HL-60/S4 treated with phorbol 12-myristate 13-acetate at 8.2 ng/mL for 4 days and 3 days (cell line): ENCODE measurements around the gene GAS2.

Experiments
- in situ Hi-C: fragments of 300-500 bp; cut with MboI; formaldehyde crosslinking; loops from 2 replicates; pipeline ENCODE4 v1.15.0; 2022; ENCODE audit warnings: low sequenced_read_pairs

Gene GAS2

GRCh38 chr11:22725079-22725478 lies 58.7 kb downstream of the GAS2 start:
- in situ Hi-C loops, result no loop called here

GRCh38 chr11:22728600-22729389 lies 62.4 kb downstream of the GAS2 start:
- in situ Hi-C loops, result no loop called here

GRCh38 chr11:22730319-22730718 lies 63.9 kb downstream of the GAS2 start:
- in situ Hi-C loops, result no loop called here

DNA sequence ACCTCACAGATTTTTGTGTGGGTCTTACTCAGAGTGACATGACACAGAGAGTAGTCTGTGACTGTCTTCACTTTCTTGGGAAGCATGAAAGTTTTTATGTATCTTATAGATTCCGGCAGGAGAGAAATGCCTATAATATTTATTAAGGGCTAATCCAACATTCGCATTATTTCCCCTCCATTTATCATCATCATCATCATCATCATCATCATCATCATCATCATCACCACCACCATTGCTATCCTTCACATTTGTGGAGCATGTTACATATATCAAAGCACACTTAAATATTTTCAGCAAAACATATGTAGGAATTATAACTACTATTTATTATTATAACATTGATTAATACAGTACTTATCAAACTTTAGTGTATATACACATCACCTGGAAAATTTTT lies 66.2 kb downstream of the GAS2 start:
- in situ Hi-C loops, result no loop called here

- in situ Hi-C loops, result no loop called here
These were observed 67.3 kb downstream of the GAS2 start for GRCh38 chr11:22733475-22734248.

GRCh38 chr11:22734628-22735345 lies 68.4 kb downstream of the GAS2 start:
- in situ Hi-C loops, result no loop called here

GRCh38 chr11:22742157-22742613 lies 75.8 kb downstream of the GAS2 start:
- in situ Hi-C loops, result no loop called here

GRCh38 chr11:22749536-22749935 lies 83.1 kb downstream of the GAS2 start:
- in situ Hi-C loops, result no loop called here

DNA sequence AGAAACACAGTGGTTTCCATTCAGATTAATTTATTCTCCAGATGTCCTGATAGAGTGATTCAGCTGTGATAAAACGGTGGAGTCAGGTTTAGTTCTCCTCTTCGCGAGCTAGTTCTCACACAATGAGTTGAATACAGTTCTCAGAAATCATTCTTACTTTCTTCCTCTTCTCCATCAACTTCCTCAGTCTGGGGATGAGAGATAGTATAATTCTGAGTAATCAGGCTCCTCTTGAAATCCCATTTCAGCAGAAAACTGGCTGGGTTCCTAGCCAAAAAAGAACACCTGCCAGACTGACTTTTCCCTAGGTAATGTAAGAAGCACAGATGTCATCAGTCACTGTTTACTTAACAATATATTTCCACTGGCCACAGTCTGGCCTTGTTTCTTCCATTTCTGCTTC lies 86.5 kb downstream of the GAS2 start:
- in situ Hi-C loops, result no loop called here

DNA sequence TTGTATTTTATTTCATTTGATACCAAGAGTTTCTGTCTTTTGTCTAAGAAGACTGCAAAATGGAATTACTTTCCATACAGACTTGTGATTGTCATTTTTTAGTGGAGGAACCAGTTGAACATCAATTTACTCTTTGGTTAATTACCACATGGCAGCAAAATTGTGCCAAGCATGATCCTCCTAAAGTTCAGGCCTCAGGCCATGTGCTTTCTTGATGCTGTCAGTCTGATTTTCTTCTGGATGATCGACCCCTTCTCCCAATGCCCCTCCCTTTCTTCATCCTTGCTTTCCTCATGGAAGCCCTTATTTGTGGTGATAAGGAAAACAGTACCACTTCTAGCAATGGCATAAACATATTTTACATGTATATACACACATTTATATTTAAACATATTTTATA lies 87.0 kb downstream of the GAS2 start:
- in situ Hi-C loops, result no loop called here

DNA sequence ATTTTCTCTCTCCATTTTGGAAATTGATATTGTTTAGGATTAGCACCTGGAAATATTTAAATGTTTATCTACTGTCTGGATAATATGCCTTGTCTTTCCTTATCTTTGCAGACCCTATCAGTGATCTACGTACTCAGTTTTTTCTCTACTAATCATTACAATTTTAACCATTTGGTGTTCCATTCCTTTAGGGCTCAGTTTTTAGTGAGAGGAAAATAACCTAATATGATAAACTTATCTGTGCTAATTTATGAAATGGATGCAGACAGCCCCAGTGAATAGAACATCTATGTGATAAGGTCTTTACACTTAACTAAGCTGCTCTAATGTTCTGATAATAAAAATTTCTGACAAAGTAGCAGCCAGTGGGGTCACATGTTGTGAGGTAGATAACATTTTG lies 94.7 kb downstream of the GAS2 start:
- in situ Hi-C loops, result no loop called here

DNA sequence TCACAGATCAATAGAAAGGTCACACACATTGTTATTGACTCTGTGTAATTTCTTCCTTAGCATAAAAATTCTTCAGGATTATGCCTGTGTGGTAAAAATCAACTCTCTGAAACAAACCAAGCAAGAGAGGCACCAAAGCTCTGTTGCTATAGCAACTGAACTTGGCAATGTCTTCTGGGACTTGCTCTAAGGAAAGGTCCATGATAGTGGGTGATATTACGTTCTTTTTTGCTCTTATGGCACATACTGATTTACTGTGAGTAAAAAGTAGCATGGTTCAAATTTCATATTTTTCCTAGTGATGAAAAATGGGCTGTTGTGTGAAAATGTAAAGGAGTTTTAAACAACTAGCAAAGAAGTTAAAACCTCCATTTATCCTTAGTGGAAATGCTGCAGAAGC lies 96.8 kb downstream of the GAS2 start:
- in situ Hi-C loops, result no loop called here

DNA sequence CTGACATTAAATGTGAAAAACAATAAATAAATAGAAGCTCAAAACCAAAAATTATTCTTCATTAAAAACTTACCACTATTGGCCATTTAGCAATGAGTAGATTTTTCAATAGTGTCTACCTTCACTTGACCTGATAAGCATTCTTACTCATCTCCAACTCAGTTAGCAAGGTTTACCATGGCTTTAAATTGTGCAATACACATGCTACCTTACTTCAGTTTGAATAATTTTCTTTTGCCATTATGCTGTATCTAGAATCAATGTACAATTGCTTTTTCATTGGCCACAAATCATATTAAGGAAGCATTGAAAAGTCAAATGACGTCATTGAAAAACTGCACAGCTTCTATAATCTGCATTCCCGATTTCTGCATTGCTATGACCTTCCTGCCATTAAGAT lies 98.3 kb downstream of the GAS2 start:
- in situ Hi-C loops, result no loop called here

DNA sequence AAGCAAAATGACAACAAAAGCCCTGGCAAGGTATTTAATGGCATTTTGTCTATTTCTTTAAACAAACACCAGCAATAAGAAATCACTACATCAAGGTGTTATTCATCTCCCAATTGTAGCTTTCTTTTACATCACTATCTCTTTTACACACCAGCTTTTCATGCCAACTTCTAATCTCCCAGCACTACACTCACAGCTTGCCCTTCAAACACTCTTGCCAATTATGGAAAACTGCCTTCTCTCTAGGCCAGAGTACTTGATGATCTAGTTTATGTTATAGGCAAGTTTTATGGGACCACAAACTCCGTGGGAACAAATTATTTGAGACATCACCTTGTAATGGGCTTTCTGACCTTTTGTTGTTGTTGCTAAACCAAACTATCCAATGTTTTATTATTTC lies 101.9 kb downstream of the GAS2 start:
- in situ Hi-C loops, result no loop called here

GRCh38 chr11:22769081-22769480 lies 102.7 kb downstream of the GAS2 start:
- in situ Hi-C loops, result no loop called here

- in situ Hi-C loops, result no loop called here
These were observed 108.3 kb downstream of the GAS2 start for GRCh38 chr11:22774716-22775115.

GRCh38 chr11:22775248-22775647 lies 108.8 kb downstream of the GAS2 start:
- in situ Hi-C loops, result no loop called here

GRCh38 chr11:22778642-22779041 lies 112.2 kb downstream of the GAS2 start:
- in situ Hi-C loops, result no loop called here

DNA sequence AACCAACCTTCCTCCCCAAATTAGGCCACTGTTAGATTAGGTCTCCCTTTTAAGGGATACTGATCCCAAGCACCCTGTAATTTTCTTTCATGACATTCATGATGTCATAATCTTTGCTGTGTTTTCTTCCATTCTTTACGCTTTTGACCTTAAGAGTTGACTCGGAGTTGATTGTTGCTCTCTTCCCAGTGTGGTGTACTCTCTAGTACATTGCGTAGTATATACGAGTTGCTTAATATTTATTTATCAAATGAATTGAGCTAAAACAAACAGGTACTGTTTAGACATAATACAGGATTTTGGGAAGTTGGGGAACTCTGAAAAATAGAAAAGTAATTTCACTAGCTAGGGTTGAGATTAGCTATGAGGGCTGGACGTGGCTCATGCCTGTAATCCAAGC lies 113.4 kb downstream of the GAS2 start:
- in situ Hi-C loops, result no loop called here

GRCh38 chr11:22780952-22781593 lies 114.7 kb downstream of the GAS2 start:
- in situ Hi-C loops, result no loop called here

- in situ Hi-C loops, result no loop called here
These were observed 118.8 kb downstream of the GAS2 start for GRCh38 chr11:22785251-22785650.
